OCI-LY3 (cell line): ENCODE measurements around the gene UBA1.

Source experiments
- H2AFZ ChIP-seq: fragments of 200-600, 300-600 bp; shearing (Covaris generic); 2 replicates; pipeline ENCODE4 v1.6.0; 2014; ENCODE audit warnings: antibody characterized with exemption, low read depth, low read length
- H3K27ac ChIP-seq: fragments of 200-600, 300-600 bp; sonication (generic); 2 replicates; pipeline ENCODE4 v1.5.1; 2014; ENCODE audit warnings: mild to moderate bottlenecking, low read length, moderate library complexity, mixed read lengths
- H3K27me3 ChIP-seq: fragments of 200-600, 300-600 bp; sonication (generic); 2 replicates; pipeline ENCODE4 v1.6.1; 2014; ENCODE audit warnings: low read depth, low read length, mixed read lengths
- H3K36me3 ChIP-seq: fragments of 200-600, 300-600 bp; sonication (generic); replicated peaks from 2 replicates; pipeline ENCODE3; 2014; ENCODE audit warnings: low read depth, low read length, mixed read lengths
- H3K4me1 ChIP-seq: fragments of 300-600, 200-600 bp; sonication (generic); 2 replicates; pipeline ENCODE4 v1.6.1; 2014; ENCODE audit warnings: low read length, mixed read lengths
- H3K4me2 ChIP-seq: fragments of 200-600, 300-600 bp; sonication (generic); 2 replicates; pipeline ENCODE4 v1.6.1; 2014; ENCODE audit warnings: low read length, mixed read lengths
- H3K4me3 ChIP-seq: fragments of 300-600, 200-600 bp; sonication (generic); 2 replicates; pipeline ENCODE4 v1.5.1; 2014; ENCODE audit warnings: antibody characterized with exemption, mild to moderate bottlenecking, low read length, moderate library complexity
- H3K79me2 ChIP-seq: fragments of 300-600, 200-600 bp; shearing (Covaris generic); 2 replicates; pipeline ENCODE4 v1.6.1; 2014; ENCODE audit warnings: mild to moderate bottlenecking, low read length, mixed read lengths
- H3K9ac ChIP-seq: fragments of 300-600, 200-600 bp; shearing (Covaris generic); 2 replicates; pipeline ENCODE4 v1.6.0; 2014; ENCODE audit warnings: mild to moderate bottlenecking, low read length, moderate library complexity
- H3K9me3 ChIP-seq: fragments of 200-600, 300-600 bp; shearing (Covaris generic); 2 replicates; pipeline ENCODE4 v1.6.1; 2014; ENCODE audit warnings: low read length, mixed read lengths; ENCODE audit not compliant: insufficient read depth
- H4K20me1 ChIP-seq: fragments of 200-600, 300-600 bp; sonication (generic); 2 replicates; pipeline ENCODE4 v1.6.1; 2016; ENCODE audit warnings: low read length, mixed read lengths; ENCODE audit not compliant: insufficient read depth
- CTCF ChIP-seq: fragments of 200-600, 300-600 bp; sonication (generic); IDR thresholded peaks from 2 replicates; pipeline ENCODE4 v1.5.1; 2014; ENCODE audit warnings: antibody characterized with exemption, low read length, low read depth
- EZH2phosphoT487 ChIP-seq: fragments of 200-600 bp; shearing (Covaris generic); IDR thresholded peaks from 2 replicates; pipeline ENCODE4 v1.6.1; 2018; ENCODE audit warnings: antibody characterized with exemption, mixed run types, low read depth

UBA1 gene

GRCh38 chrX:47177079-47177478, 16.6 kb upstream of the UBA1 start:
- no peak overlapping the region for H3K9ac ChIP-seq
- H3K9me3 ChIP-seq: no peaks in the 10 kb centered on the region
- no peak overlapping the region for H3K4me3 ChIP-seq
- H3K27ac ChIP-seq: no peak overlapping the region
- no peak for TF ChIP-seq CTCF
- no peak for TF ChIP-seq EZH2phosphoT487
- H3K36me3 ChIP-seq: peaks cover 15% of the 10 kb centered on the region
- H3K79me2 ChIP-seq: no peaks in the 10 kb centered on the region; the same call in 1 of the 2 replicates
- H4K20me1 ChIP-seq: no peaks in the 10 kb centered on the region
- H3K4me1 ChIP-seq: no peaks in the 10 kb centered on the region
- no peaks in the 10 kb centered on the region for H3K27me3 ChIP-seq
- H3K4me2 ChIP-seq: no peak overlapping the region
- H2AFZ ChIP-seq: no peak overlapping the region

- Histone ChIP-seq H3K9me3 (no peaks in the 10 kb centered on the region), H3K36me3 (peaks cover 17% of the 10 kb centered on the region), H3K27ac (no peak overlapping the region), H3K27me3 (no peaks in the 10 kb centered on the region), H3K4me1 (no peaks in the 10 kb centered on the region), H3K9ac (no peak overlapping the region), H3K79me2 (no peaks in the 10 kb centered on the region), H3K4me3 (no peak overlapping the region), H2AFZ (no peak overlapping the region), H4K20me1 (no peaks in the 10 kb centered on the region), H3K4me2 (no peak overlapping the region)
- TF ChIP-seq CTCF: no peak
These were observed 15.3 kb upstream of the UBA1 start for GRCh38 chrX:47178337-47178736.

DNA sequence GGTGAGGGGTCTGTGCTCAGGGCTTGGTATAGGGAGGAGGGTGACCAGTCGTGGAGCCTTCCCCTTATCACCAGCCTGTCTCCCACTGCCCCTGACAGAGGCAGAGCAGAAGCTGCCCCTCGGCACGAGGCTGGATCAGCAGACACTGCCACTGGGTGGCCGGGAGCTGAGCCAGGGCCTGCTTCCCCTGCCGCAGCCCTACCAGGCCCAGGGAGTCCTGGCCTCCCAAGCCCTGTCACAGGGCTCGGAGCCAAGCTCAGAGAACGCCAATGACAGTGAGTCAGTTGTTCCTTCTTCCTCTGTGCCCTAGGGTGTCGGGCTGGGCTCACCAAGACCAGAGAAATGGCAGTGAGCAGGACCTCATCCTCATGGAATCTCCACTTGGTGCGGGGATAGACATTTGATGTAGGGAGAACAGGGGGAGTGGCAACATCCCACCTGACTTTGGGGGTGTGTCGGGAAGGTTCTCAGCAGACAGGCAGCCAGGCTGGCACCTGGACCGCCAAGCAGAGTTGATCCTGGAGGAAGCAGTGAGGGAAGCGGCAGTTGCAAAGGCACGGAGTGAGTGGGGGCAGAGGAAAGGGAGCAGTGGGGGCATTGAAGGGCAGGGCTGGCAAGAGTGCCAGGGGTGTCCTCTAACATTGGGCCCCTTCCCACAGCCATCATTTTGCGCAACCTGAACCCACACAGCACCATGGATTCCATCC, 14.3 kb upstream of the UBA1 start:
- no peaks in the 10 kb centered on the region for H4K20me1 ChIP-seq
- TF ChIP-seq EZH2phosphoT487 (no peak), CTCF (no peak)
- H3K27me3 ChIP-seq: no peaks in the 10 kb centered on the region
- H3K9me3 ChIP-seq: no peaks in the 10 kb centered on the region
- H3K79me2 ChIP-seq: no peaks in the 10 kb centered on the region
- peaks cover 17% of the 10 kb centered on the region for H3K36me3 ChIP-seq
- no peaks in the 10 kb centered on the region for H3K4me1 ChIP-seq
- no peak overlapping the region for H3K9ac ChIP-seq
- no peak overlapping the region for H2AFZ ChIP-seq
- no peak overlapping the region for H3K4me2 ChIP-seq
- no peak overlapping the region for H3K4me3 ChIP-seq
- no peak overlapping the region for H3K27ac ChIP-seq

DNA sequence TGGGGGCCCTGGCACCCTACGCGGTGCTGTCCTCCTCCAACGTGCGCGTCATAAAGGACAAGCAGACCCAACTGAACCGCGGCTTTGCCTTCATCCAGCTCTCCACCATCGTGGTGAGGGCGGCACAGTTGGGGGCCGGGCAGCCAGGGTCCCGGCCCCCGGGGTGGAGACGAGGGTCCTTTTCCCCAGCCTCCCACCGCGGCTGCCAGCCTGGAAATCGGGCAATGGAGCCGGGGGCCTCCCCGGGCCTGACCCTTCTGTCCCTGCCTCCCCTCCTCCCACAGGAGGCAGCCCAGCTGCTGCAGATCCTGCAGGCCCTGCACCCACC, 13.7 kb upstream of the UBA1 start:
- H3K4me3 ChIP-seq: no peak overlapping the region
- H3K9ac ChIP-seq: no peak overlapping the region
- H3K27me3 ChIP-seq: no peaks in the 10 kb centered on the region
- no peaks in the 10 kb centered on the region for H4K20me1 ChIP-seq
- H3K79me2 ChIP-seq: no peaks in the 10 kb centered on the region
- no peak overlapping the region for H2AFZ ChIP-seq
- H3K27ac ChIP-seq: no peak overlapping the region
- no peak for TF ChIP-seq EZH2phosphoT487
- TF ChIP-seq CTCF: no peak
- H3K4me2 ChIP-seq: no peak overlapping the region
- H3K9me3 ChIP-seq: no peaks in the 10 kb centered on the region
- H3K36me3 ChIP-seq: peaks cover 17% of the 10 kb centered on the region
- H3K4me1 ChIP-seq: no peaks in the 10 kb centered on the region
